ENCODE results near the gene OR5K2. TPM values are rescaled to one million over a fixed set of nuclear protein-coding genes. Genes with fewer than 3 reads are reported as not detected.

Gene OR5K2
- total RNA-seq, 5 donors from 2014 or later (not counting 1 experiment from before 2014, with no cell fraction given): not detected

DNA sequence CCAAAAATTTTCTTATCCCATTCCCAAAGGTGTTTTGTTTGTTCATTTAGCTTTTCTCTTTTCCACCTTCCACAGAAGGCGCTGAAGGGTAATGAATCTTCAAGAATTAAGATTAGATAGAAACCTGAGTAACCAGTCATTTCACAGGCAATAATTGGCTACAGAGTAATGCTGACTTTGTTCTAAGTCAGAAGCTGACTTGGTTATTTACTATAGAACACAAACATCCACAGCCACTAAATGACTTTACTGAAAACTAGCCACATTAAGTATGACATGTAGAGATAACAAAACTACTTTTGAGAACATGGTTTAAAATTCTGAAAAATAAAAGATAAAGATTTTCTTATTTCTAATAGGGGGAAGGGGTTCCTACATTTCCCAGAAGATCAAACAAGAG lies 17.5 kb downstream of the OR5K2 start:
- ChIA-PET POLR2A (interaction anchor here in 1 of 2 donors (0.7 kb wide), 1 partner anchor 14 kb away, joined by 3 read pairs; no protein-coding TSS in a partner anchor), CTCF (interaction anchor here (0.6 to 0.7 kb wide), 2 partner anchors 47 to 76 kb away, joined by 3 read pairs; no protein-coding TSS in a partner anchor)
- no peak overlapping the region for H3K27ac ChIP-seq (ENCODE audit: low read length)
- no peak for DNase-seq
- peaks cover 0 to 7% of the 10 kb centered on the region in 2 experiments for H3K4me1 ChIP-seq (ENCODE audit: control insufficient read depth in 1 of 2, extremely low read depth in 1 of 2, insufficient read depth in 2 of 2, low read length in 2 of 2)
- H3K27me3 ChIP-seq (replicated peaks in 1 of 2; ENCODE audit: control insufficient read depth in 2 of 2, extremely low read depth in 1 of 2, insufficient read depth in 2 of 2, low read length in 1 of 2): no peaks in the 10 kb centered on the region
- peaks cover 4 to 57% of the 10 kb centered on the region in 2 donors for H3K36me3 ChIP-seq (ENCODE audit: control insufficient read depth in 2 of 2, extremely low read depth in 1 of 2, insufficient read depth in 1 of 2, low read length in 1 of 2)
- Mint-ChIP-seq H3K27me3 (no peaks in the 10 kb centered on the region), H3K9me3 (no peaks in the 10 kb centered on the region), H3K36me3 (peaks cover 73% of the 10 kb centered on the region), H3K4me1 (peaks cover 39 to 64% (median 61%) of the 10 kb centered on the region in 3 donors), H3K4me3 (no peak overlapping the region), H3K27ac (no peak overlapping the region)
- no peaks in the 10 kb centered on the region for H3K9me3 ChIP-seq
- ATAC-seq (replicated peaks in 1 of 4): no peak
- WGBS (ENCODE audit: insufficient coverage): no CpG with 5 or more reads among the region's 1 CpG
- H3K4me3 ChIP-seq (ENCODE audit: control insufficient read depth in 1 of 2, extremely low read depth in 1 of 2, low read length in 1 of 2): no peak overlapping the region

DNA sequence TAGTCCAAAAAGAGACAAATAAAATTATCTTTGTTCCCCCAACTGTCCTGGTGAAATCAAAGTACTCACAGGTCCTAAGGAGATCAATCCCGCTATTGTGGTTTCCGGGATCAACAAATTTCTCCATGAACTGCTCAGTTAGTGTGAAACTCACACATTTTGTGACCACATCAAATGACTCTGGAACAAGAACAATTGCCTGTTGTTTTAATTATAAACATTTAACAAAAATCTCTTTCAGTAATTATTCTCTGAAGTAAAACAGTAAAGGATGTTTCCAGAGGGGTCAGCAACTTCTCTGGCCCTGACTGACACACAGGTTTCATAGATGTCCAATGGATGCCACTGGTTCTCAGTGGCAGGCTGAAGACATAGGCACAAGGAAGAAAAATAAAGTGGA lies 21.3 kb downstream of the OR5K2 start:
- DNase-seq (no peak), ATAC-seq (replicated peaks in 1 of 4) (no peak)
- peaks cover 11 to 16% of the 10 kb centered on the region in 2 experiments for H3K4me1 ChIP-seq (ENCODE audit: control insufficient read depth in 1 of 2, extremely low read depth in 1 of 2, insufficient read depth in 2 of 2, low read length in 2 of 2)
- peak overlapping the region; percentile 36 to 67 for H3K27ac Mint-ChIP-seq
- H3K27ac ChIP-seq (ENCODE audit: low read length): peak overlapping the region; percentile 15
- 92% methylated on average over 2 of the region's 2 CpGs for WGBS (ENCODE audit: insufficient coverage)
- H3K27me3 ChIP-seq (replicated peaks in 1 of 2; ENCODE audit: control insufficient read depth in 2 of 2, extremely low read depth in 1 of 2, insufficient read depth in 2 of 2, low read length in 1 of 2): no peaks in the 10 kb centered on the region
- H3K4me1 Mint-ChIP-seq: peaks cover 67 to 70% (median 68%) of the 10 kb centered on the region in 3 donors
- H3K4me3 Mint-ChIP-seq: peak overlapping the region; percentile 15 to 95 (median 94)
- POLR2A ChIA-PET: no interaction called here
- peaks cover 63% of the 10 kb centered on the region for H3K36me3 Mint-ChIP-seq
- no peaks in the 10 kb centered on the region for H3K9me3 ChIP-seq
- H3K27me3 Mint-ChIP-seq: no peaks in the 10 kb centered on the region
- H3K4me3 ChIP-seq (ENCODE audit: control insufficient read depth in 1 of 2, extremely low read depth in 1 of 2, low read length in 1 of 2): no peak overlapping the region
- CTCF ChIA-PET: no interaction called here
- no peaks in the 10 kb centered on the region for H3K9me3 Mint-ChIP-seq
- peaks cover 4 to 47% of the 10 kb centered on the region in 2 donors for H3K36me3 ChIP-seq (ENCODE audit: control insufficient read depth in 2 of 2, extremely low read depth in 1 of 2, insufficient read depth in 1 of 2, low read length in 1 of 2)

DNA sequence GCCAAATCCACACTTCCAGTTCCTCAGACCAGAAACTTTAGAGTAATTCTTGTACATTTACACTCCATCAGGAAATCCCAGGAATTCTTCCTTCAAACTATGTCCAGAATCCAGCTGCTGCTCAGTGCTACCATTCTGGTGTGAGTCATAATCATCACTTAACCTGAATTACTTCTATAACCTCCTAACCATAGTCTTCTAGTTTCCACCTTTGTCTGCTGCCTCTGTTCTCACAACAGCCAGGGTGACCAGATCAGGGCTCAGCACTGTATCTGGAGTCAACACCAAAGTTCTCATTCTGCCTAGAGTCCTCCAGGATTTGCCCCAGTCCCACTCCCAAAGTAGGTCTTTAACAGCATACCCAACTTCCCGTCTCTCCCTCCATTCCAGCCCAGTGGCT lies 21.9 kb downstream of the OR5K2 start:
- Histone ChIP-seq H3K4me1 (ENCODE audit: control insufficient read depth in 1 of 2, extremely low read depth in 1 of 2, insufficient read depth in 2 of 2, low read length in 2 of 2) (peaks cover 11 to 16% of the 10 kb centered on the region in 2 experiments), H3K27me3 (replicated peaks in 1 of 2; ENCODE audit: control insufficient read depth in 2 of 2, extremely low read depth in 1 of 2, insufficient read depth in 2 of 2, low read length in 1 of 2) (no peaks in the 10 kb centered on the region), H3K9me3 (no peaks in the 10 kb centered on the region), H3K27ac (ENCODE audit: low read length) (peak overlapping the region; percentile 15), H3K36me3 (ENCODE audit: control insufficient read depth in 2 of 2, extremely low read depth in 1 of 2, insufficient read depth in 1 of 2, low read length in 1 of 2) (peaks cover 4 to 47% of the 10 kb centered on the region in 2 donors), H3K4me3 (ENCODE audit: control insufficient read depth in 1 of 2, extremely low read depth in 1 of 2, low read length in 1 of 2) (no peak overlapping the region)
- CTCF ChIA-PET: no interaction called here
- Mint-ChIP-seq H3K27ac (peak overlapping the region; percentile 36 to 40), H3K36me3 (peaks cover 62% of the 10 kb centered on the region), H3K4me3 (peak overlapping the region; percentile 15 to 95 (median 94)), H3K4me1 (peaks cover 66 to 69% (median 68%) of the 10 kb centered on the region in 3 donors), H3K9me3 (no peaks in the 10 kb centered on the region), H3K27me3 (no peaks in the 10 kb centered on the region)
- no peak for ATAC-seq (replicated peaks in 1 of 4)
- no peak for DNase-seq
- POLR2A ChIA-PET: interaction anchor here in 1 of 2 donors (0.6 kb wide), 1 partner anchor 138 kb away, joined by 3 read pairs; no protein-coding TSS in a partner anchor
- WGBS (ENCODE audit: insufficient coverage): 93% methylated on average over 1 of the region's 1 CpG

DNA sequence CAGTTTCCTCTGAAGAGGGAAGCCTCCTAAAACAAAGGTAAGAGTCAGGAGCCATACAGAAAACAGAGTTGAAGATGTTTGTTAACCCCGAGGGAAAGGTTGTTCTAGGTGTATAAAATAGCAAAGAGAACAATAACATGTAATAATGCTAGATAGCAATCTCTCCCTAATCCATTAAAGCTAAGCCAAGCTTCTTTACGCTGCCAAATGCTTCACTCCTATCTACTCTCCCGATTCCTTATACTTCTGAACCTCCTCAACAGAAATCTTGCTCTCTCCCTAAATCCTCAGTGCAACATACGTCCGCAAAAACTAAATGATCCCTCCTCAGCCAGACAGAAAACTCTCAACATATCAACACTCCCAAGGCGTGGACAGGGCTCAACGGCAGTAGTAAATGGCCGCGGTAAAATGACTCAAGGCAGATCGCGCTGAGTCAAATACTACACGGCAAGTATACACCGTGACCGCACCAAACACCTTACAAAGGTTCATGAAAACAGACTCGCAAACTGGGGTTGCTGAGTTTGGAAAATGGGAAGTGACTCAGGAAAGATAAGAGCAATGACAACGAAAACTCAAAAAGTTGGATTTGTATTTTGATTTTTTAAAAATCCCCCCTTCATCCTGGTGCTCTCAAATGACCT lies 24.5 kb downstream of the OR5K2 start:
- Histone ChIP-seq H3K9me3 (no peaks in the 10 kb centered on the region), H3K36me3 (ENCODE audit: control insufficient read depth in 2 of 2, extremely low read depth in 1 of 2, insufficient read depth in 1 of 2, low read length in 1 of 2) (peaks cover 0 to 26% of the 10 kb centered on the region in 2 donors), H3K4me3 (ENCODE audit: control insufficient read depth in 1 of 2, extremely low read depth in 1 of 2, low read length in 1 of 2) (peak overlapping the region; percentile 71 to 92), H3K4me1 (ENCODE audit: control insufficient read depth in 1 of 2, extremely low read depth in 1 of 2, insufficient read depth in 2 of 2, low read length in 2 of 2) (peaks cover 11 to 23% of the 10 kb centered on the region in 2 experiments), H3K27me3 (replicated peaks in 1 of 2; ENCODE audit: control insufficient read depth in 2 of 2, extremely low read depth in 1 of 2, insufficient read depth in 2 of 2, low read length in 1 of 2) (no peaks in the 10 kb centered on the region), H3K27ac (ENCODE audit: low read length) (peak overlapping the region; percentile 79)
- Mint-ChIP-seq H3K4me1 (peaks cover 52 to 62% (median 54%) of the 10 kb centered on the region in 3 donors), H3K36me3 (peaks cover 44% of the 10 kb centered on the region), H3K4me3 (peak overlapping the region; percentile 77 to 95 (median 94)), H3K27ac (peak overlapping the region; percentile 91 to 93), H3K9me3 (no peaks in the 10 kb centered on the region), H3K27me3 (no peaks in the 10 kb centered on the region)
- ATAC-seq (replicated peaks in 1 of 4): peak; percentile 30 to 45 (median 39)
- POLR2A ChIA-PET: interaction anchor here (0.5 to 2.4 kb wide), 7 partner anchors 14 to 1876 kb away, joined by 3 to 49 read pairs (median 3); partner anchors contain the start of gene DCBLD2 (in 1 of the 2)
- DNase-seq: peak in 32 of 35 experiments; percentile 4 to 66 (median 26)
- 0% methylated on average over 2 of the region's 16 CpGs for WGBS (ENCODE audit: insufficient coverage)
- CTCF ChIA-PET: interaction anchor here (0.6 to 2.0 kb wide), 13 partner anchors 10 to 496 kb away, joined by 3 to 15 read pairs (median 4); partner anchors contain the start of gene CPOX (in 1 of the 2)

DNA sequence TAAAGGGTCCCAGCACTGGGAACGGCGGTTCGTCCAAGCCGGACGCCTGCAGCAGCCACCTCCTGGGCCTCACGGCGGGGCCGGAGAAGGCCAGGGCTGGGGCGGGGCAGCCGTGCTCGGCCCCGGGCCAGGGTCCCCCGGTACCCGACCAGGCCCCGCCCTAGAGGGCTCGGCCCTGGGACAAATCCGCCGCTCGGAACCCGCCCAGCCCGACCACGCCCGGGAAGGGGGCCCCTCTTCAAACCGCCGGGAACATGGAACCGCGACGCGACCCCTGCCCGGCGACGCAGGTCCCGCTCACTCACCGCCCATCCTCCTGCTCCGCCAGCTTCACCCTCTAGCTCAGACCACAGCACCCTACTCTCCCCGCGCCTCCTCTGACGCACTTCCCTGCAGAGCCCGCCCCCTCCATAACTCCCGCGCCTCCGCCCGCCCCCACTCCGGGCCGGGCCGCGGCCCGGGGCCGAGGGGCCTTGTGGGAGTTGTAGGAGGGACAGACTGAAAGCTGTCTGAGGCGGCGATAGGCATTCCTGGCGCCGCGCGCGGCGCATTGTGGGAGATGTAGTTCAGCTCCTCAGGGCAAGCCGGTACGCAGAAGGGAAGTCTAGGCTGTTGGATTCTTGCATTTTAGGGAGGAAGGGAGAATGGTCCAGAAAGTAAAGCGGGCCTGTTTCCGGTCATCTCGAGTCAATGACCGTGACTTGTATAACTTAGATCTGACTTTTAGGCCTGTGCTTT lies 25.2 kb downstream of the OR5K2 start, which contains the start of gene CLDND1:
CLDND1 (minus strand) TSS at position 359 of the 738 bp plus-strand sequence. CDS start 1,478 bp downstream, outside the sequence.
- CTCF ChIA-PET: interaction anchor here in 1 of 2 donors (0.6 to 2.0 kb wide), 17 partner anchors 14 to 497 kb away, joined by 3 to 15 read pairs (median 4); partner anchors contain the start of gene CPOX

More for the DNA sequence above, 25.2 kb downstream of the OR5K2 start, which contains the start of gene CLDND1:
- peak within 1 kb of the TSS; percentile 79 for H3K27ac ChIP-seq (ENCODE audit: low read length)
- H3K27me3 Mint-ChIP-seq: no peaks in the 10 kb centered on the region
- POLR2A ChIA-PET: interaction anchor here (0.5 to 2.4 kb wide), 11 partner anchors 15 to 1875 kb away, joined by 3 to 49 read pairs (median 3); partner anchors contain the start of genes DCBLD2 (in 1 of the 2) and TBC1D23 (in 1 of the 2)
- peak; percentile 95 to 99 (median 97) for ATAC-seq (replicated peaks in 1 of 4)
- no peaks in the 10 kb centered on the region for H3K9me3 Mint-ChIP-seq
- no peaks in the 10 kb centered on the region for H3K9me3 ChIP-seq
- H3K4me1 Mint-ChIP-seq: peaks cover 50 to 58% (median 51%) of the 10 kb centered on the region in 3 donors
- peak within 1 kb of the TSS; percentile 77 to 95 (median 94) for H3K4me3 Mint-ChIP-seq
- peak within 1 kb of the TSS; percentile 95 to 97 for H3K27ac Mint-ChIP-seq
- peaks cover 0 to 26% of the 10 kb centered on the region in 2 donors for H3K36me3 ChIP-seq (ENCODE audit: control insufficient read depth in 2 of 2, extremely low read depth in 1 of 2, insufficient read depth in 1 of 2, low read length in 1 of 2)
- DNase-seq: peak; percentile 92 to 97 (median 95)
- H3K36me3 Mint-ChIP-seq: peaks cover 40% of the 10 kb centered on the region
- H3K4me1 ChIP-seq (ENCODE audit: control insufficient read depth in 1 of 2, extremely low read depth in 1 of 2, insufficient read depth in 2 of 2, low read length in 2 of 2): peaks cover 11 to 23% of the 10 kb centered on the region in 2 experiments
- H3K4me3 ChIP-seq (ENCODE audit: control insufficient read depth in 1 of 2, extremely low read depth in 1 of 2, low read length in 1 of 2): peak within 1 kb of the TSS; percentile 71 to 92
- H3K27me3 ChIP-seq (replicated peaks in 1 of 2; ENCODE audit: control insufficient read depth in 2 of 2, extremely low read depth in 1 of 2, insufficient read depth in 2 of 2, low read length in 1 of 2): no peaks in the 10 kb centered on the region
- under 1% methylated on average over 51 of the region's 63 CpGs for WGBS (ENCODE audit: insufficient coverage)

Measured in T-cell (primary cell).